K562 (cell line): ENCODE results near the gene NTRK3. TPM values are rescaled to one million over a fixed set of nuclear protein-coding genes. Genes with fewer than 3 reads are reported as not detected.

Source experiments
- ATAC-seq: fragments of 200-7000 bp; cut with Tn5 transposase; 3 replicates; pipeline ENCODE4 v1.9.1; 2020; ENCODE audit warnings: moderate library complexity
- BruUV-seq: library from RNA; stranded (reverse); fragments of 400-500 nt; replicated peaks from 2 replicates; lab custom pipeline; 2021; lab: Mats Ljungman, UMichigan
- CTCF ChIA-PET: fragments of 300-600 bp; formaldehyde crosslinking; extraction: SDS; loops from one replicate; lab custom pipeline; 2021; ENCODE audit warnings: low intra/inter-chr PET ratio; lab: Yijun Ruan, JAX
- POLR2A ChIA-PET: fragments of 300-600, 350-650 bp; sonication (Branson Sonifier 250); formaldehyde crosslinking; extraction: SDS; loops from one replicate; lab custom pipeline; 2021; ENCODE audit warnings: antibody characterized with exemption, inconsistent platforms; lab: Yijun Ruan, JAX
- DNase-seq, 4 experiments: peaks; one replicate each; pipeline versions ENCODE4 v3.0.0 to v3.0.0-alpha.2; 2011 to 2018; ENCODE audit warnings: low spot score in 3 of 4, mixed read lengths in 3 of 4; ENCODE audit errors: extremely low read depth in 1 of 4
- FAIRE-seq: peaks from 2 replicates; lab custom pipeline; 2011; peaks lifted over from hg19 to GRCh38; lab: Jason Lieb, UNC
- H2AFZ ChIP-seq: 2 replicates; pipeline ENCODE4 v1.6.0; 2011; ENCODE audit warnings: low read depth, low read length, control low read depth, inconsistent platforms
- H3K27ac ChIP-seq: fragments of 200-600 bp; 3 replicates; pipeline ENCODE4 v1.8.0; 2011; ENCODE audit warnings: low read depth, mild to moderate bottlenecking, control low read depth, inconsistent platforms, low read length, moderate library complexity, mixed read lengths; ENCODE audit errors: extremely low read depth
- H3K27me3 ChIP-seq, 2 experiments: fragments of 300-600 bp in 1 of 2; 2 replicates in 1 of 2; 3 replicates in 1 of 2; pipeline versions ENCODE4 v1.6.0 to v1.8.0; 2011; ENCODE audit warnings: inconsistent platforms in 2 of 2, low read length in 2 of 2, mild to moderate bottlenecking in 1 of 2, mixed read lengths in 1 of 2, moderate library complexity in 1 of 2; ENCODE audit not compliant: control insufficient read depth in 2 of 2, insufficient read depth in 2 of 2
- H3K36me3 ChIP-seq: fragments of 300-600 bp; 3 replicates; pipeline ENCODE4 v1.8.0; 2011; ENCODE audit warnings: mild to moderate bottlenecking, low read length, inconsistent platforms; ENCODE audit not compliant: control insufficient read depth, insufficient read depth
- H3K4me1 ChIP-seq, 2 experiments: fragments of 200-600 bp in 1 of 2; replicated peaks in 1 of 2; 2 replicates in 1 of 2; 3 replicates in 1 of 2; pipeline versions ENCODE4 v1.5.1 to v1.8.0; 2011; ENCODE audit warnings: inconsistent platforms in 2 of 2, low read length in 2 of 2, mild to moderate bottlenecking in 1 of 2, mixed read lengths in 1 of 2, moderate library complexity in 1 of 2; ENCODE audit not compliant: control insufficient read depth in 2 of 2, insufficient read depth in 2 of 2
- H3K4me2 ChIP-seq: 2 replicates; pipeline ENCODE4 v1.6.1; 2011; ENCODE audit warnings: low read length, control low read depth, inconsistent platforms, mixed read lengths; ENCODE audit not compliant: insufficient read depth
- H3K4me3 ChIP-seq: fragments of 200-600 bp; sonication (generic), shearing (Covaris generic); 2 replicates; pipeline ENCODE4 v1.5.1; 2016; ENCODE audit warnings: control low read depth, inconsistent platforms
- H3K79me2 ChIP-seq: fragments of 200-600 bp; 3 replicates; pipeline ENCODE4 v1.8.0; 2011; ENCODE audit warnings: low read length, inconsistent platforms; ENCODE audit not compliant: control insufficient read depth, insufficient read depth
- H3K9ac ChIP-seq, 2 experiments: 2 replicates each; pipeline versions ENCODE4 v1.6.0 to v1.6.1; 2011; ENCODE audit warnings: low read depth in 2 of 2, low read length in 2 of 2, control low read depth in 1 of 2, inconsistent platforms in 1 of 2, mild to moderate bottlenecking in 1 of 2, mixed read lengths in 1 of 2; ENCODE audit not compliant: insufficient read depth in 1 of 2
- H3K9me1 ChIP-seq: one replicate; pipeline ENCODE4 v1.6.0; 2011; ENCODE audit warnings: inconsistent platforms, mild to moderate bottlenecking, low read length, moderate library complexity; ENCODE audit not compliant: control insufficient read depth, insufficient read depth
- H3K9me3 ChIP-seq: replicated peaks from 2 replicates; pipeline ENCODE4 v1.5.1; 2011; ENCODE audit warnings: low read depth, low read length, inconsistent platforms; ENCODE audit not compliant: control insufficient read depth, insufficient read depth
- H4K20me1 ChIP-seq: replicated peaks from 2 replicates; pipeline ENCODE4 v1.6.1; 2011; ENCODE audit warnings: low read length, inconsistent platforms, mixed read lengths; ENCODE audit not compliant: control insufficient read depth, insufficient read depth
- CBX1 ChIP-seq: sonication (generic); IDR thresholded peaks from 2 replicates; pipeline ENCODE4 v1.6.1; 2016; ENCODE audit warnings: antibody characterized with exemption, low read depth, mild to moderate bottlenecking
- CTCFL ChIP-seq: IDR thresholded peaks from 2 replicates; pipeline ENCODE4 v1.6.1; 2011; ENCODE audit warnings: borderline replicate concordance, low read depth, mild to moderate bottlenecking, moderate library complexity, low read length; ENCODE audit not compliant: insufficient read depth, poor library complexity, severe bottlenecking
- ESRRB ChIP-seq: fragments of 250-450 bp; sonication (Bioruptor Pico); IDR thresholded peaks from 2 replicates; pipeline ENCODE4 v1.5.0; 2020; ENCODE audit warnings: mild to moderate bottlenecking, moderate library complexity, borderline replicate concordance
- HOXB6 ChIP-seq: fragments of 250-450 bp; sonication (Bioruptor Pico); IDR thresholded peaks from 2 replicates; pipeline ENCODE4 v1.5.1; 2022; ENCODE audit warnings: mild to moderate bottlenecking, borderline replicate concordance
- MBD1 ChIP-seq: fragments of 250-450 bp; sonication (Bioruptor Pico); IDR thresholded peaks from 2 replicates; pipeline ENCODE4 v1.8.0; 2022; ENCODE audit warnings: inconsistent platforms
- NR2F6 ChIP-seq: fragments of 450-650 bp; formaldehyde crosslinking; IDR thresholded peaks from 2 replicates; pipeline ENCODE4 v1.4.0; 2020; ENCODE audit warnings: mild to moderate bottlenecking
- POLR2A ChIP-seq: fragments of 450-650 bp; conservative IDR thresholded peaks from 2 replicates; pipeline ENCODE4 v1.6.1; 2016
- PPARD ChIP-seq: fragments of 250-450 bp; sonication (Bioruptor Pico); IDR thresholded peaks from 2 replicates; pipeline ENCODE4 v1.8.0; 2022; ENCODE audit warnings: inconsistent platforms, mild to moderate bottlenecking, moderate library complexity
- SRSF3 ChIP-seq: fragments of 200-400 bp; formaldehyde crosslinking; IDR thresholded peaks from 2 replicates; pipeline ENCODE4 v1.6.1; 2016; ENCODE audit warnings: mild to moderate bottlenecking, low read length, moderate library complexity; ENCODE audit not compliant: insufficient read depth
- TSHZ1 ChIP-seq: fragments of 250-450 bp; sonication (Bioruptor Pico); IDR thresholded peaks from 2 replicates; pipeline ENCODE4 v1.4.0; 2020; ENCODE audit warnings: mild to moderate bottlenecking, moderate library complexity
- XRCC4 ChIP-seq: IDR thresholded peaks from one replicate; pipeline ENCODE4 v1.6.1; 2011; ENCODE audit not compliant: insufficient read depth, insufficient read length; ENCODE audit errors: extremely low read depth
- ZNF764 ChIP-seq: fragments of 250-450 bp; sonication (Bioruptor Pico); IDR thresholded peaks from 2 replicates; pipeline ENCODE4 v1.4.0; 2020; ENCODE audit warnings: low read depth, mild to moderate bottlenecking, moderate library complexity
- ZNF780A ChIP-seq: fragments of 250-450 bp; sonication (Bioruptor Pico); IDR thresholded peaks from 2 replicates; pipeline ENCODE4 v1.5.0; 2021; ENCODE audit warnings: mild to moderate bottlenecking
- WGBS: fragments of 100-300 bp; shearing (Covaris generic); methylation state at CpG from one replicate; pipeline ENCODE4 v1.1.6; 2016; ENCODE audit warnings: low coverage, mixed read lengths; ENCODE audit not compliant: insufficient coverage; ENCODE audit errors: missing lambda C conversion rate; 5-methylcytosine and 5-hydroxymethylcytosine counted together
- in situ Hi-C: fragments of 300-500 bp; cut with MboI; formaldehyde crosslinking; loops from 4 replicates; pipeline ENCODE4 v1.15.0; 2018; ENCODE audit warnings: inconsistent platforms, mixed read lengths
- intact Hi-C: fragments of 100-400 bp; cut with micrococcal nuclease; formaldehyde crosslinking; loops from 2 replicates; pipeline ENCODE4 v1.14.2; 2022
- polyA plus RNA-seq, 8 experiments: library from polyadenylated mRNA; depleted of rRNA in 4 of 8; stranded (reverse) in 5 of 8; unstranded in 3 of 8; fragments of >200 nt; fragmentation: Nextera tagmentation in 2 of 8; fragmentation: Illumina TruSeq in 1 of 8; extraction: Ambion mirVana in 2 of 8; extraction: Trizol in 1 of 8; gene quantifications; 2 replicates each; pipeline versions ENCODE4 v1.2.1 to v1.2.3, GENCODE V29; 2011 to 2014; ENCODE audit warnings: inconsistent platforms in 1 of 8, missing spikeins in 1 of 8
- total RNA-seq, 7 experiments: library from RNA; depleted of rRNA in 6 of 7; stranded (reverse); fragments of >200 nt in 6 of 7; fragmentation: Illumina TruSeq in 2 of 7; extraction: Trizol in 2 of 7; gene quantifications; 2 replicates each; pipeline versions ENCODE4 v1.2.1 to v1.2.3, GENCODE V29; 2011 to 2021; ENCODE audit warnings: low replicate concordance in 1 of 7

Gene NTRK3
- total and polyA plus RNA-seq, 9 of the 15 experiments (the other 6 are each of a cell fraction or from before 2014, with no cell fraction given): 0.11 to 0.13 TPM; not detected in 7

- no peak for TF ChIP-seq TSHZ1 (CRISPR knock-in tag)
- no peak for TF ChIP-seq ZNF764
- TF ChIP-seq, all 486 proteins: peak for 0
Measured at GRCh38 chr15:88080616-88081015, 175.9 kb downstream of the NTRK3 start (continued).

DNA sequence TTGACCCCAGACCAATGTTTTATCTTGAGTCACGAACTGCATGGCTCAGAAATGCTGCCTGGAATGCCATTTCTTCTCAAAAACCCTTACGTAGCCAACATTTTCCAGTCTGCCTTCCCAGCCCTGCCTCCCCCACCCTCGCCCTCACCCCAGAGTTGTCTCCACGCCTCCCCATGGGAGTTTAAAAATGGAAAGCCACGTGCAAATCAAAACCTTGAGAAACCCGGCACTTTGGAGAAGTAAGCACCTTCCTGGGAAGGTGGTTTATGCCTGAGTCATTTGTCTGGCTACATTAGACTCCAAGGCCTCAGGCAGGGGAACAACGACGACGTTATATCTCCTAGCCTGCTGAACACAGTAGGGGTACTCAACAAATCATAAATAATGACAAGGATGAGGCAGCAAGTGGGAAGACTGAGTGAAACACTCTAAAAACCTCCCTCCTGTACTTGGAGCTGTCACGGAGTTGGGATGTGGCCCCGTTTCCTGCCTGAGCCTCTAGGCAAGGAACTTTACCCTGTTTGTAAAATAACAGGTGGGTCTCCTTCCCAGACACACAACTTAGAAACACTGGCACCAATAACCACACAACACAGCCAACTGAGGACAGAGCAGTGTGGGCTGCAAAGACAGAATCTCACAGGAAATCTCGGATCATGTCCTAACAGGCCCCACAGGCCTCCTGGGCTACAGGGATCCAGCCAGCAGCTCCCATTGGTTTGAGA is 179.1 kb downstream of the NTRK3 start:
- Histone ChIP-seq H3K9me1 (no peaks in the 10 kb centered on the region), H3K4me2 (no peak overlapping the region), H3K9ac (no peak overlapping the region), H3K27ac (no peak overlapping the region), H3K9me3 (no peaks in the 10 kb centered on the region), H2AFZ (no peak overlapping the region), H3K4me3 (no peak overlapping the region), H3K27me3 (peaks cover 0 to 12% of the 10 kb centered on the region in 2 experiments; a peak in 1 of 5 replicates), H3K36me3 (no peaks in the 10 kb centered on the region), H3K79me2 (no peaks in the 10 kb centered on the region), H4K20me1 (no peaks in the 10 kb centered on the region; the same call in 1 of the 2 replicates), H3K4me1 (no peaks in the 10 kb centered on the region)
- FAIRE-seq (no peak), DNase-seq (no peak), ATAC-seq (no peak)
- BruUV-seq: no TSS peak
- intact Hi-C loops: no loop called here
- ChIA-PET CTCF (no interaction called here), POLR2A (no interaction called here)
- WGBS: 2% methylated on average over 10 of the region's 12 CpGs
- in situ Hi-C loops: no loop called here
- TF ChIP-seq NR2F6 (CRISPR knock-in tag) (no peak), ESRRB (CRISPR knock-in tag) (no peak), MBD1 (CRISPR knock-in tag) (no peak), CBX1 (no peak), POLR2A (no peak), ZNF780A (no peak), XRCC4 (no peak), CTCFL (no peak), PPARD (no peak), HOXB6 (no peak), SRSF3 (no peak)
